Kidney glomerular epithelial cell (primary cell): Measurements from ENCODE around the gene CLMN.

Source experiments
- DNase-seq: peaks from one replicate; lab custom pipeline; 2025; lab: John Stamatoyannopoulos, UW

Gene CLMN

GRCh38 chr14:95303552-95303951, 16.2 kb downstream of the CLMN start:
- DNase-seq, result no peak

- no peak for DNase-seq
Measured at GRCh38 chr14:95302667-95303506, 16.8 kb downstream of the CLMN start.

DNA sequence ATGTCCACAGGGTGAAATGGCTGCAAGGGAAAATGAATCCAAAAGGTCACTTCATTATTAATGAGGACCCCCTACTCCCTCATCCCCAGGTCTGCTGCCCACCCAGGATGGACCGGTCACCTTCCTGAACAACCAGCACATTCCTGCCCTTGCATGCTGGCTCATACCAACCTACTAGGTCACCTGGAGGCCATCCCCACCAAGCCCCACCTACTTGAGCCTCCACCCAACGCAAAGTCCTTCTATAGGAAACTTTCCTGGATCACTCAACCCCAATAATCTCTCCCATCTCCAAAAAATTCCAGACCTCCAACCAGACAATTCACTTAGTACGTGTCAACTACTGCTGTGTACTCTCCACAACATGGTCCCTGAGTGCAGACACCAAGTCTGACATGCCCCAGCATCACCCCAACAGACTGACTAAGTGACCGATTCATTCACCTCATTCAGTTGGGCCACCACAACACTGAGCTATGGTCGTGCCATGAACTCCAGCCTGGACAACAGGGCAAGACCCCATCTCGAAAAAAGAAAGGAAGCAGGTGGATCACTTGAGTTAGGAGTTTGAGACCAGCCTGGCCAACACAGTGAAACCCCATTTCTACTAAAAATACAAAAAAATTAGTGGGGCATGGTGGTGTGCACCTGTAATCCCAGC, 18.1 kb downstream of the CLMN start:
- no peak for DNase-seq

- DNase-seq, result no peak
Measured at GRCh38 chr14:95300697-95301526, 18.8 kb downstream of the CLMN start.

DNA sequence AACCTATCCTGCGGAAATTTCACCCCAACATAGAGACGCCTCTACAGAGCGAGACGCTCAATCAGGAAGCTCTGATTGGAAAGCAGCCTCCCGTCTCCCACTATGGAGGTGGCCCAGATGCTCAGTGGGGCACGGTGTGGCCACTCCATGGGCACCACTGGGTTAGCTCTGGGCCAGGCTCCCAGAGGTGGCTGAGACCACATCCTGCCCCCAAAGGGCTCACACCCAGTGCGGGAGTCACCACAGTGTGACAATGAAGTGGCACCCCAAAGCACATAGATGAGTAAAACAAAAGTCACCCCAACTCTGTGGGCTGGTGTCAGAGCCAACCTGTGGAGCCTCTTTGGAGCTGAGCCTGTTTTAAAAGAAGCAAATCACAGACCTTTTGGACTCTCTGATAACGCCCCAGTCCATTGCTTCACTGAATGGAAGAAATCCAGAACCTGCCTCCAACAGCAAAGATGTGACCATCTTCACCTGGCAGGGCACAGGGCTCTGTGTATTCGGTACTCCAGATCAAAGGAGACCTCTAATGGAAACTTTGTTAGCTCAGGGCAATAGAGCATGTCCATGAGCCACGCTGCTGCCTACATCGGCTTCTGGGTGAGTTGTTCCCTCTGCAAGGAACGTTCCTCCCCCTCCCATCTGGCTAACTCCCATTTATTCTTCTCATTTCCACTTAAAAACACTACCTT, 19.6 kb downstream of the CLMN start:
- DNase-seq, result peak; percentile 27

GRCh38 chr14:95299271-95299670, 20.4 kb downstream of the CLMN start:
- DNase-seq, result no peak

DNA sequence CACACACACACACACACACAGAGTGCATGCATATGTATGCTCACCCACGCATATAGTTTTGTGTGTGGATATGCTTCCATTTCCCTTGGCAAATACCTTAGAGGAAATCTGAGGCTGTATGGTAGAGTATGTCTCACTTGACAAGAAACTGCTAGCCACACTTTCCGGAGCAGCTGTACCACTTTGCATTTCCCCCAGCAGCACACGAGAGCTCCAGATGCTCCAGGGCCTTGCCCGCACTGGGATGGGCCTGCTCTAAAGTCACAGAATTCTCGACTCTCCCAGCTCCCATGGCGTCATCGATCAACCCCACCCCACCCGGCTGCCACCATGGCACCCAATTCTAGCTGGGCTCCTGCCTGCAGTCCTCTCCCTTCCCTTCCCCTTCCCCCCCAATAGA, 21.9 kb downstream of the CLMN start:
- DNase-seq, result no peak

GRCh38 chr14:95296966-95297365, 22.7 kb downstream of the CLMN start:
- no peak for DNase-seq

DNA sequence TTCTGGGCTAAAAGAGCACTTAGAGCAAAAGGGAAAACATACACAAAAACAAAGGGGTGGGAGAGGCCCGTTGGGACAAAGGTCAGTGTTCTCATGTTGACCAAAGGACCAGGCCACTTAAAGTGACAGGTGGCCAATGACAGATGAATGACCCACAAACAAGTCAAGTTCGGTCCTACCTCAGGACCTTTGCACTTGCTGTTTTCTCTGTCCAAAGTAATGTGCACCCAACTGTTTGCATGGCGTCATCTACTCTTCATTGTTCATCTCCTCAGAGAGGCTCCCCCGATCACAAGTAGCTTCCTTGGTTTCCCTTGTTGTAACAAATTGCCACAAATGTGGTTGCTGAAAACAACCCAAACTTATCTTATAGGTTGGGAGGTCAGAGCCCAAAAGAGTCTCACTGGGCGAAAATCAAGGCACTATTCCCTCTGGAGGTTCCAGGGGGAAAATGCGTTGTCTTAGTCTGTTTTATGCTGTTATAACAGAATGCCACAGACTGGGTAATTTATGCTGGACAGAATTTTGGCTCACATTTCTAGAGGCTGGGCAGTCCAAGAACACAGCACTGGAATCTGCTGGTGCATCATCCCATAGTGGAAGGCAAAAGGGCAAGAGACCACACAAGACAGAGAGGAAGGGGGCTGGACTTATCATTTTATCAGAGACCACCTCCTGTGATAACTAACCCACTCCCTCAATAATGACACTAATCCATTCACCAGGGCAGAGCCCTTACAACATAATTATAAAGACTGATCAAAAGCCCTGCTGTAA, 23.9 kb downstream of the CLMN start:
- DNase-seq, result no peak

DNA sequence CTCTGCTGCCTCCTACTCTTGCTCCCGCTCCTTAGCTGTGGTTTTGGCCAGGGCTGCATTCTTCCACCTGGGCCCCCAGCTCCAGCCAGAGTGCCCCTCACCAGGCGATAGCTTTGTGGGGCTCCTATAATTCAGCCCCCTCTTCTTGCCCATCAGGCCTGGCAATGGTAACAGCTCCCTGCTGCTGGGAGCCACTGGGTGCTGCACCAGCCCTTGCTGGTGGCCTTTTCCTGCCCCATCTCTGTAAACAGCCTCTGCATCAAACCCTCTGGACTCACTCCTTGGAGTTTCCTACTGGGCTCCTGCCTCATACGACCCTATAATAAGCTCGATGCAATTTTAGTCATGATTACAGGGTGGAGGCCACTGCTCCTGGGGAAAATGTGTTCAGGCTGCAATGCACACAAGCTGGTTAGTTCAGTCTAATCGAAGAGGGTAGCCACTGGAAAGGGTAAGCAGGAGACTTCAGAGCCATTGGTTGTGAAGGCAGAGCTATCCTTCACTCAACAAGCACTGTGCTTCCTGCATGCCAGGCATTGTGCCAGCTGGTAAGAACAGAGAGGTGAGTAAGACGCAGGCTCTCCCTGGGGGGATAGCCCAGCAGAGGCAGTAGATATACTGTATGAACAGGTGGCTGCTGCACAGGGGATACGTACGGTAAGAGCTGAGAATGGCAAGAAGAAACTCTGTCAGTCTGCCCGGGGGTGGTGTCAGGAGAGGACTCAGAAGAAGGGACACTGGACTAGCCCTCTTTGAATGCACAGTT, 24.7 kb downstream of the CLMN start:
- no peak for DNase-seq

DNA sequence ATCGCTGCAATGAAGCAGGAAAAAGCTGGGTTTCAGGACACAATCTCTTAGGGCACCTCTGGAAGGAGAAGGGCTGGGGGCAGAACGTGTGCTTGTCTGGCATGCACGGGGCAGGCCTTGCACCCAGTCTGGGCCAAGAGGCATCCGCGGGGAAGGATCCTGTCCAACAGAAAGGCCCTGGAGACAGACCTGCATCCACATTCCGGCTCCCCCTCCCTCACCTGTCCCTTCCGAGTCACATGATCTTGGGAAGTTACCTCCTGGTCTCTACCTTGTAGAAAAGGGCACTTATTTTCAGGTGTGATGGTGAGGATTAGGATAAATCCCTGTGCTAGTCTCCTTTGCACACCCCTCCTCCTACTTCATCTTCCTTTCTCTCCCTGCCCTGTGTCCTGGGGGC, 25.4 kb downstream of the CLMN start:
- no peak for DNase-seq

DNA sequence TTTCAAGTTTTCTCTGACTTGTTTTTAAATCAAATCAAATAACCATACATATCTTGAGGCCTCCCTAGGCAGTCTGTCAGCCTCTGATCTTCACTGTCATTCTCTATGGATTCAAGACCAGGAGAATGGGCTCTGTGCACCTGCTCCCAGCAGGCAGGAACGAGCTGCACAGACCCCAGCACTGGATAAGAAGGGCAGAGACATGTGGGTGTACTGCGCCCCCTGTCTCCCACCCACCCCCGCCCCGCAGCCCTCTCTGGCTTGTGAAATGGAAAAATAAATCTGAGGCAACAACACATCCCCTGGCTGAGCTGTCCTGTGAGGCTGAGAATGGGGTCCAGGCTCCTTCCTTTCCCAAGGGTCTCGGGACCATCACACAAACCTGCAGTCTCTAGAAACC, 26.3 kb downstream of the CLMN start:
- DNase-seq, result no peak

- DNase-seq, result no peak
Measured at GRCh38 chr14:95292660-95293425, 26.9 kb downstream of the CLMN start.

DNA sequence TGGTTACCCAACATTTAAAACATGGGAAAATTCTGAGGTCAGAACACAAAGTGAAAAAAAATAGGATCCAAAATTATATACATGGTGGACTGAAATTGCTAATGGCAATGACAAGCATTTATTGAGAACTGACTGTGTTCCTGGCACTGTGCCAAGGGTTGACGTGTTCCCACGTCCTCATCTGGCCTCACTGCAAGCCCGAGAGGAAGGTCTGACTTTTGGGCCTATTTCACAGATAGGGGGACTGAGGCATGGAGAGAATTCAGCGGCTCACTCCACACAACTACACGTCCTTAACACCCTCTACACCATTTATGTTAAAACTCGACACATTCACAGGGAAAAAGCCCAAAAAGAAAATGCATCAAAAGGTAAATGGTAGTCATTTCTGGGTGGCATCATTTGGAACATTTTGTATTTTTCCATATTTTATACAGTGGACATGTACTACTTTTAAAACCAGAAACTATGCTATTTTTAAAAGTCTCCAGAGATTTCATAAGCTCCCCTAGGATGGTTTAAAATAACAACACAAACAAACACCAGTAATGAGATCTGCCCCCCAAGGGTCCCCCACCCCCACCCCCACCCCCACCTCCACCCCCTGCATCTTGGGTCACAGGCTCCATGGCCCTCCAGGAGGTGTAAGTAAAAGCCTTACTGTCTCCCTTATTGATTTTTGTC, 27.7 kb downstream of the CLMN start:
- no peak for DNase-seq

DNA sequence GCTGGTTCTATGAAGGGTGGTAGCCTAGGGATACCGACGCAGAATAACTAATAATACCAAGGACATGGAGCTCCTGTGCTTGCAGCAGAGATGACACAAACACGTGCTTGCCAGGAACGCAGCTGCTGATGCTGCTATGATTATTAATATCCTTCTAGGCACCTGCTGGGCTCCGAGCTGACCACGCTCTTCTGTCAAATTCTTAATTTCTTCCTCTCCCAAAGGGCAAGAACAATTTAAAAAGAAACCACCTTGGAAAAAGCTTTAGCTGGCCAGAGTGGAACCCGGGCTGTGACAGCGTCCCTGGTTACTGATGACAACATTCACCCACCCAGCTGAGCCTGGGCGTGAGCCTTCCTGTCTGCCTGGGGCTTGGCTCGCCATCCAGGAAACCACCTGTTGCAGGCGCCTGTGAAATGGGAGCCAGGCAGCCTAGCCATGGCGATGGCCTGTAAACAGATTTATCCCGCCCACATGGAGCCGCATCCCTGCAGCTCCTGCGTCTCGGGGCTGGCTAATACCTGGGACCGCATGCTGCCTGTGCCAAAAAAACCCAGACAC, 28.8 kb downstream of the CLMN start:
- DNase-seq, result no peak

DNA sequence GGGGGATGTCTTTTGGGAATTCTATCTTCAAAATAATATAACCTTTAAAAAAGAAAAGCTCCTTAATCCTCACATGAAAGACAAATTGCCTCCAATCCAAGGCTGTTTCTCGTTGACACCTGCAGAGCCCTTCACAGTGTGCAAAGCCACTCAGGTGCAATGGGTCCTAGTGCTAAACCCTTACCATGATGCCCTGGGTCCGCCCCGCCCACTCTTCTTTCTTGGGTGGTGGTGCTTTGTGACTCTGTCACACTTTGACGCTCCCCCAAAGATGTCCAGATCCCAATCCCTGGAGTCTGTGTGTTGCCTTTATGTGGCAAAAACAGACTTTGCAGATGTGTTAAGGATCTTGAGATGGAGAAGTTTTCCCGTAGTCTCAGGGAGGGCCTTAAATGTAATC, 29.7 kb downstream of the CLMN start:
- DNase-seq, result no peak

GRCh38 chr14:95289323-95290010, 30.2 kb downstream of the CLMN start:
- DNase-seq, result no peak

DNA sequence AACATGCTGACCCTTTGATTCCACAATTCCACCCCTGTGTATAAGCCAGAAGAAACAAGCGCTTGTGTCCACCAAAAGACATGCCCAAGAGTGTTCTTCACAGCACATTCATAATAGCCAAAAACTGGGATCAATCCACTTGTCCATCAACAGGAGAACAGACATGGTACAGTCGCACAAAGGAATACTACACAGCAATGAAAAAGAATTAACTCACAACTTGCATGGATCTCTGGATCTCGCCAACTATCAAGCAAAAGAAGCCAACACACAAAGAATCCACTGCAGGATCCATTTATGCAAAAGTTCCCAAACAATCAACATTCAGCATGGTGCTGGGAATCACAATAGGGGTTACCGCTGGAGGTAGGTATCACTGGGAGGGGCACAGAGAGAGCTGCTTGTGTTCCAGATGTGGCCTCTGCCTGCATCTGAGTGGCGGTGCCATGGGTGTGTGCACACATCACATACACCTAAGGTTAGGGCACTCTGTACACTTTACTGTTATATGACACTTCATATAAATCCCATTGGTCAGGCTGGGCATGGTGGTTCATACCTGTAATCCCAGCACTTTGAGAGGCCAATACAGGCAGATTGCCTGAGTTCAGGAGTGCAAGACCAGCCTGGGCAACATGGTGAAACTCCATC, 30.9 kb downstream of the CLMN start:
- no peak for DNase-seq
